Hypothalamus (tissue), 51 donors: ENCODE results near the gene KPNB1.

ENCODE experiments used
- DNase-seq, 51 donors: peaks; one replicate each; lab custom pipeline; 2025; lab: John Stamatoyannopoulos, UW

The KPNB1 gene

DNA sequence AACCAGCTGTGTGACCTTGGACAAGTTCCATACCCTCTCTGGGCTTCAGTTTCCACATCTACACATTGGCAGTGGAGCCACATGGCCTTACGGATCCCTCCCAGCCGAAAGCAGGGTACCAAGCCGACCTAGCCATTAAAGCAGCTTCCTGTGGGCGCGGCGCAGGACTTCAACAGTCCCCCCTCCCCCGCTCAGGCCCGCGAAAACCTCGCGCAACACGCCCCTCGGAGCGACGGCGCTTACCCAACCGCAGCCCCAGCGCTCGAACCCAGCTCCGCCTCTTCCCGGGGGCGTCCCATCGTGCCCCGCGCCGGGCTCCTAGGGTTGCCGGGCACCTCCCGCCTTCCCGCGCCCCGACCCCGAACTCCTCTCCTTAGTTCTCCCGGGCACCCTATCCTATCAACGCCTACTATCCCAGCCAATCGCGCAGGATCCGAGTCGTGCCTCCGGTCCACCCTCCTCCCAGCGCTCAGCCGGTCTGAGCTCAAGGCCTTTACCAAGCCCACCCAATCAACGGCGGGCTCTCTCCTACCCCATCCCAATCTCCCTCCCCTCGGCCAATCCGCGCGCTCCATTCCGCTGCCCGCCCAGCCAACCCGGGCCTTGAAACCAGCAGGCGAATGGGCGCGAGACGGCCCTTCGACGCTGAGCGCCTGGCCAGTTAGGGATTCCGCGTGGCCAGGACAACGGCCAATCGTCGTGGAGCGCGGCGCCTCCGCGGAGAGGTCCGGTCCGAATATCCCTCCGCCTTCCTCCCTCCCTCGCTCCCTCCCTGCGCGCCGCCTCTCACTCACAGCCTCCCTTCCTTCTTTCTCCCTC, at the start of gene KPNB1:
Gene KPNB1 (plus strand): TSS at position 767 of the 819 bp plus-strand sequence. CDS start 326 bp downstream, outside the sequence.
- DNase-seq = peak; percentile 80 to 100 (median 99)

DNA sequence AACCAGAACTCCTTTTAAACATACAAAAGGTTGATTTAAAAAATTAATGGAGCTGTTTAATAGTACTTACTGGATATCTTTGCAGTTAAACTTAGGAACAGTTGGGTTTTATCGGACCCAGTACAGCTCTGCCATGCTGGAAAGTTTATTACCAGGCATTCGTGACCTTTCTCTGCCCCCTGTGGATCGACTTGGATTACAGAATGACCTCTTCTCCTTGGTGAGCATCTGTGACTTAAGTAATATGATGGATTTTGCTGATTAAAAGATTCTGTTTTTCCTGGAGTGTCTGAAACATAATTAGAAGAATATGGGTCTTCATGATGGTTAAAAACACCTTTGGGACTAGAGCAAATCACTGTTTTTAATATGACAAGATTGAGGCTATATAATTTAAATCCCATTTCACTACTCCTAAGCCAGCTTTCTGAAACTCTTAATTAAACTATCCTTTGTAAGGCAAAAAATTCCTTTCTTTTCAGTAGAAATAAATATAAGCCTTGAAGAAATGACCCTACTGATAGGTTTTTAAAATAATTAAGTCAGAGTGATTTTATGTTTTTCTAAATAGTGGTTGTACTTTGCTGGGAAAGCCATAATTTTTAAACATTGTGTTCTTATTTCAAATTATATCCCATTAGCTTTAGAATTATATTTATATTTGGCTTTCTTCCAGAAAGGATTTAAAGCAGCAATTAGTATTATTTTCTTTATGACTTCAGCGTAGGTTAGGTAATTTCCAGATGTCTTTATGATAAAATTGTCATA, 45.7 kb upstream of the KPNB1 start:
- DNase-seq = no peak

DNA sequence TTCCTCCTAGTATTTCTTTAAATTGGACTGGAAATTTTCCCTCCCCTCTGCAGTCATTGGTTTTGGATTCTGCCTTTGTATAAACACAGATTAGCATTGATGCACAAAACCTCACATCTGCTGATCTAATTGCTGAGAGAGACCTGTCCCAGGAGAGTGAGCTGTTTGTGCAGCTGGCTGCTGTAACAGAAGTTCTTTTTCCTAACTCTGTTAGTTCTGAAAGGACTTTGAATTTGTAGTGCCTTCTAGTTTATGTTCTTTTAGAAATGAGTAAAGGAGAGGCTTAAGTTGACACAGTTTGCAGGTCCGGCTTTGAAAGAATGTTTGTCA, 45.2 kb upstream of the KPNB1 start:
- DNase-seq = no peak

DNA sequence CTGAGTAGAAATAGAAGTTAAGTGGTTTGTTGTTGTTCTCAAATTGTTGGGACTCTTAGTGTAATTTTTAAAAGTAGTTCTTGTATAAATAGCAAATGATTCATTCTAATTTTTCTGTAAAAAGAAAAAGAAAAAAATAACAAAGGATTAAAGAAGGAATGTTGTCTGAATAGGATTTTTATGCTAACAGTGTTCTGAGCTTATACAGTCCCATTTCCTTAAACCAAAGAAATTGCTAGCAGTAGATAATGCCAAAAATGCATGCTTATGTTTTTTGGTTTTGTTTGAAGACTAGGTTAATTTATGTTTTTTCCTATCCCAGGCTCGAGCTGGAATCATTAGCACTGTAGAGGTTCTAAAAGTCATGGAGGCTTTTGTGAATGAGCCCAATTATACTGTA, 44.7 kb upstream of the KPNB1 start:
- DNase-seq = no peak

DNA sequence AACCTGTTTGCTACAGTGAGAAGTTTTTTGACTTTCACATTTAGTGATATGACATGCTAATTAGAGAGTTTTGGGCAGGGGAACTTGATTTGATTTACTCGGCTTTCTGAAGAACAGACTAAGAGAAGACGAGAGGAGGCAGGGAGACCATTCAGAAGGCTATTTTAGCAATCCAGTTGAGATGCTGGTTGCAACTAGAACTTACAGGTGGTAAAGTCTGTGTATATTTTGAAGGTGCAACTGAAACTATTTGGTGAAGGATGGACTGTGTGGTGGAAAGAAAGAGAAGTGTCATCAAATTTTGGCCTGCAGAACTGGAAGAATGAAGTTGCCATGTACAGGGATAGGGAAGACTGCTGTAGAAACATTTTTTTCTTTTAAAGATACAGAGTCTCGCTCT, 42.2 kb upstream of the KPNB1 start:
- DNase-seq = no peak

DNA sequence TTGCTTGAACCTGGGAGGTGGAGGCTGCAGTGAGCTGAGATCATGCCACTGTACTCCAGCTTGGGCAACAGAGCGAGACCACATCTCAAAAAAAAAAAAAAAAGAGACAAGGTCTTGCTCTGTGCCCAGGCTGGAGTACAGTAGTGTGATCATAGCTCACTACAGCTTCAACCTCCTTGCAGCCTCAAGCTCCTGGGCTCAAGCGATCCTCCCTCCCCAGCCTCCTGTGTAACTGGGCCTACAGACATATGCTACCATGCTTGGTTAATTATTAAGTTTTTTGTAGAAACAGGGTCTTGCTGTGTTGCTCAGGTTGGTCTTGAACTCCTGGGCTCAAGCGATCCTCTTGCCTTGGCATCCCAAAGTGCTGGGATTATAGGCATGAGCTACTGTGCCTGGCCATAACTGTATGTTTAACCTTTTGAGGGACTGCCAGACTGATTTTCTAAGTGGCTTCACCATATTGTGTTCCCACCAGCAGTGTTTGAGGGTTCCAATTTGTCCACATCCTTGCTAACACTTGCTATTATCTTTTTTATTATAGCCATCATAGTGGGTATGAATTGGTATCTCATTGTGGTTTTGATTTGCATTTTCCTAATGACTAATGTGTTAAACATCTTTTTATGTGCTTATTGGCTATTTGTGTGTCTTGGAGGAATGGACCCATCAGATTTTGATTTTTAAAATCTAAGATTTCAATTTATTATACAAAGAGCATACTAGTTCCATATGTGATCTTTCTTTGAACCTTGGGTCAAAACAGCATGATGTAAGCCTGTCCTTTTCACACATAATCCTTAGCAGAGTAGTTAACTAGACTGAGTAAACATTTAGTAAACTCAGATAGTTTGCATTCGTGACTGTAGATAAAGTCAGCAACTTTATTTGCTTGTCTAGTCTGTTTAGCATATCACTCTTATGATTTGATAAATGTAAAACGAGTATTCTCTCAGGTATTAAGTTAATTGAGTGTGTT, 38.1 kb upstream of the KPNB1 start:
- DNase-seq = no peak

DNA sequence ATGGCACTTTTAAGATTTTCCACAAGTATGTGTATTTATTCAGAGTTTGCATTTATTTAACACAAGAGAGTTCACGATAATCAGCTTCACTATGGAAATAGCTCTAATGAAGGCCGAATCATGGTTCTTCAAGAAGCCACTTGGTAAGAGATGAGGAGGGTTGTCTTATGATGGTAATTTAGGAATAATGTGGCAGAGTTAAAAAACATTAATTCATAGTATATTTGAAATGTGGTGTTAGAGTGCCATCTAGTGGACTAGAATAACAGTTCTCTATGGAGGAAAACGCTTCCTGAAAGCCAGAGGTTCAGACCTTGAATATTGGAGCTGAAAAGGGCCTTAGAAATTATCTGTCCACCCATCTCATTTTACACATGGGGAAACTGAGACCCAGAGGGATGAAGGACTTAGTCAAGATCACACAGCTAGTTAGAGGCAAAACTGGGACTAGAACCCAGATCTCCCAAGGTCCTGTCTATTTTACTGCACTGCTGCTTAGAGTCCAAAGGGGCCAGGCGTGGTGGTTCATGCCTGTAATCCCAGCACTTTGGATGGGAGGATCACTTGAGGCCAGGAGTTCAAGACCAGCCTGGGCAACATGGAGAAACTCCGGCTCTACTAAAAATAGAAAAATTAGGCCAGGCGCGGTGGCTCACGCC, 33.8 kb upstream of the KPNB1 start:
- DNase-seq = peak in 1 of 51 donors; percentile 42

DNA sequence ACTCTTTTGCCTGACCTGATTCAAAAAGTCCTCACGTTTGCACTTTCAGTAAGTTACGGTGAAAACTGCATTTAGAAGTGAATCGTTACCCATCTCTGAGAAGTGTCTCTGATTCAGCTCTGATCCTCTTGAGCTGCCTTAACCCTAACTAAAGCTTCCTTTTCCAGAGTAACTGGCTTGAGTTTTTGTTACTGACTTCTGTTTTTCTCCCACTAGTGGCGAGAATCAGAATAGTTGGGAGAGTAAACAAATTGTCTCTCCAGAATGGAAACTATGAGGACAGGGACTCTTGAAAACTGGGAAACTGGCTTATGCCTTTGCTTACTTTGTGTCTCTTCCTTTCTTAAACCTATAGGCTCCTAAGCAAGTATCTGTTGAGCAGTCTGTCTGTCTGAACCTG, 31.3 kb upstream of the KPNB1 start:
- no peak for DNase-seq

DNA sequence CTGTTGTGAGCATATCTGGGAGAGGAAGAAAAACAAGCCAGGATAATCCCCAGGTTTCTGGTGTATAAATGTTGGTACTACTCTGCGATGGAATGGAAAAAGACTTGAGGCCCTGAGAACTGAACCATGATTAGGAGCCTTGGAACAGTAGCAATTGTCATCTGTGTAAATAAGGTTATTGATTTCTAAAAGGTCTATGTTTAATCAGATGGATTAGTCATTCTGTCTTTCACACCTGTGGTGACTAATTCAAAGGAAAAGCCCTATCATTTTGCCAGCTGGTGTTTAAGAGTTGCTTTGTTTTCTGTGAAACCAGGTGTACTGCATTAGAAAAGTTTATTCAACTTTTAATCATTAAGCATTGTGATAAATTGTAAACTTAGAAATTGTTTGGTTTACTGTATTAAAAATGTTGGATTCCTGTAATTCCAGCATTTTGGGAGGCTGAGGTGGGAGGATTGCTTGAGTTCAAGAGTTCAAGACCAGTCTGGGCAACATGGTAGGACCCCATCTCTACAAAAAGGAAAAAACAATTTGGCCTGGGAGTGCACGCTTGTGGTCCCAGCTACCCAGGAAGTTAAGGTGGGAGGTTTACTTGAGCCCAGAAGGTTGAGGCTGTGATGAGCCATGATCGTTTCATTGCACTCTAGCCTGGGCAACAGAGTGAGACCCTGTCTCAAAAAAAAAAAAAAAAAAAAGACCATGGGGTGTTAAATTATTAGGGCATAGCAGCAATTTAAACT, 29.0 kb upstream of the KPNB1 start:
- no peak for DNase-seq

DNA sequence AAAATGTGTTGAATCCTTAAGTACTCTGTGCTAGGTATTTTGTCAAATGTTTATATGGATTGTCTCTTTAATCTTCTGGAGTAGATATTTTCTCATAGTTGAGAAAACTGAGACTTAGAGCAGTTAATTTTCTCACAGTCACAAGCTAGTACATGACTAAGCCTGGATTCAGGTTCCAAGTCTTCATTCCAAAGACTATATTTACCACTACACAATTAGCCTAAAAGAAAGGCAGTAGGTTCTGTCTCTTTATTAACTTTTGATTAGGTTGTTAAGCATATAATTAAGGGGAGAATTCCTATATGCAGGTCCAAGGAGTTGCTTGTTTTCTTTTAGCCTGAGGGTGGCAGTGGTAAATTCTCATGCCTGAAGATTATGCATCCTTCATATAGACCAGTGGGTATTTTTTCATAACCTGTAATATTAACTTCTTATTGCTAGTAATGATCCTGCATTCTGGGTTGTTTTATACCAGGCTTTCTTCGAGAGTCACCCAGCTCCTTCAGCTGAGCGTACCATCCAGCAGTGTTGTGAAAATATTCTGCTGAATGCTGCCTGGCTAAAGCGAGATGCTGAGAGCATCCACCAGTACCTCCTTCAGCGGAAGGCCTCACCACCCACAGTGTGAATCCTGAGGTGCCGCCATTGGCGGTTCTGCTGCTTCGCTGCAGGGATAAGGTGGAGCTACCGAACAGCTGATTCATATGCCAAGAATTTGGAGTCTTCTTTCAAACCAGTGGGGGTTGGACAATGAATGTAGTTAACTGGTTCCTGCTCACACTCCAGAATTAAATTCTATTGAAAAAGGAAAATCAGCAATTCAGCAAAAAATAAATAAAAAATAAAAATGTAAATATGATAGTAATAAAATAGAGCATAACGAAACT, 28.2 kb upstream of the KPNB1 start:
- peak in 14 of 51 donors; percentile 1 to 42 (median 8) for DNase-seq

DNA sequence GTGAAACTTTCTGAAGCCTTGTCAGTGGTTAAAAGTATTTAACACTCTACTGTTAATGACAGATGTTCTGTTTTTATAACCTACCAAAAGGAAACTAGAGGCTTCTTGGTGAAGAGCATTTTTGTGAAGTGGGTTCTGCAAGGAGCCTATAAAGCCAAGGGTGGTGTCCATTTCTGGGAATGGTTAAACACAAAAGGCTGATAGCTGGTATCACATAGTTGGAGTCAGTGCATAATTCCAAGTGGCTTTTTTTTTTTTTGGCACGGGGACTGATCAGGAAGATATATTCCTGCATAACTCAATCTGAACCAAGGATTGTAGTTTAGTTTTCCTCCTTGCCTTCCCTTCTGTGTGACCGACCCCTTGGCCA, 27.6 kb upstream of the KPNB1 start:
- no peak for DNase-seq

DNA sequence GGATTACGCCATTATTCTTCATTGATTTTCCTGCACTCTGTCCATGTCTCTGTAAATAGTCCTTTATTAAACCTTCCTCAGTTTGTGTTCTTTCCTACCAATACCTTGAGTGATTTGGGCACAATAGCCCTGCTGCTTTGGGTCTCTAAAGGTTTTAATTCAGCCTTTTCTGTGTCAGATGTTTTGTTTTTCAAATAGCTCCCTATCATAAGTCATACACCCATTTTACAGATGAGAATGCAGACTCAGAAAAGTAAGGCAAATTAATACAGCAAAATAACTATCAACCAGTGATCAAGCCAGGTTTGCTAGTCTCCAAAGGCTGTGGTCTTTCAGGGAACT, 25.0 kb upstream of the KPNB1 start:
- DNase-seq = no peak

DNA sequence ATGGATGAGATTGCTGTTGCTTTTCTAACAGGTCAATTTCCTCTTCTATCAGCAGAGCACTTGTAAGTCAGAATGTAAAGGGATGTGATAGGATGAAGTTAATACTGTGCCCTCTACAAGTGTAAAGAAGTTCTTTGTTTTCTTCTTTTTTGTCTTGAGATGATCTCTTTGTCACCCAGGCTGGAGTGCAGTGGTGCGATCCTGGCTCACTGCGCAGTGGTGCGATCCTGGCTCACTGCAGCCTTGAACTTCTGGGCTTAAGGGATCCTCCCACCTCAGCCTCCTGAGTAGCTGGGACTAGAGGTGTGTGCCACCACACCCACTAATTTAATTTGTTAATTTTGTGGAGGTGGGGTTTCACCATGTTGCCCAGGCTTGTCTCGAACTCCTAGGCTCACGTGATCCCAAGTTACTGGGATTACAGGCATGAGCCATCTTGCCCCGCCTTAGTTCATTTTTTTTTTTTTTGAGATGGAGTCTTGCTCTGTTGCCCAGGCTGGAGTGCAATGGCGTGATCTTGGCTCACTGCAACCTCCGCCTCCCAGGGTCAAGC, 21.6 kb upstream of the KPNB1 start:
- DNase-seq = no peak

DNA sequence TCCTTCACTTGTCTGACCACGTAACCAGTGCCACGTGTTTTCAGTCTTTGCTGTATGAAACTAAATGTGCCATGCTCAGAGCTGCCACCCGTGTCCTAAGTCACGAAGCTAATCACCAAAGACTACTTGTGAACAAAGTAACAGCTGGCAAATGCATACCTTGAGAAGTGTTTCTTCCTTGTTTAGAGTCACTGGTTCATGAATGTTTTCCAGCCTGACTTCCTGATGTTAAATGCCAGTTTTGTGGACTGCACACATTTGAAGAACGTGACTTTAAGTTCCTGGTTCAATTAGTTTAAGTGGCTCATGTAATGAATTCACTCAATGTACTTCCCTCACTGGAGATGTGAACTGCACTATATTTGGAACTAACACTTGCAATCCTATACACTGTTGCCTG, 19.9 kb upstream of the KPNB1 start:
- no peak for DNase-seq

DNA sequence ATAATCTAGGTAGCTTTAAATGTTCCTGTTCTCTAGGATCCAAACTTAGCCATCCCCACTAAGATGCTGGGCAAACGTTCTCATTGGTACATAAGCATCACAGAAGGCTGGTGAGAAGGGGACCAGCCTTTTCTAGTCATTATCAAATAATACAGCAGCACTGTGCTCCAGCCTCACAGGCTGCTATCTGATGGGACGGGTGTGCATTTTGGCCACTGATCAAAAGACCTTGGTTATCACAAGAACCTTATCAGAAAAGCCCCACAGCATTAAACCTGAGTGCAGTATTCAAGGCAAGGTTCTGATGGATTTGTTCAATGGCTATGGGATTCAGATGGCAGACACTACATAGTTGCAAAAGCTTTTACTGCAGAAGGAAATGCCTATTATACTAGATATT, 19.1 kb upstream of the KPNB1 start:
- no peak for DNase-seq

DNA sequence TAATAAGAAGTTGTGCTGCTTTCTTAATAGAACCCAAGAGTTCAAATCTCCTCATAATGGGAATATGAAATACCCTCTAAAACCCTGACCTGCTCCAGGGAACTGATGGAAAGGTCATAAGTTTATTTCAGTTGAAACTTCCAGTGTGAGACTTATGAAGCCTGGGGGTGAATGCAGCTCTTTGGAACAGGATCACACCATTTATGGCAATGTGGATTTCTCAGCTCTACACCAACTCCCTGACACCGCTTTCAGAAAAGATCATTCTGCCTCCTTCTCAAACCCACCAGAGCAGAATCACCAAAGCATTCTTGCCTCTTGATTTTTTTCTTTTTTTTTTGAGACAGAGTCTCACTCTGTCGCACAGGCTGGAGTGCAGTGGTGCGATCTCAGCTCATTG, 16.7 kb upstream of the KPNB1 start:
- no peak for DNase-seq

DNA sequence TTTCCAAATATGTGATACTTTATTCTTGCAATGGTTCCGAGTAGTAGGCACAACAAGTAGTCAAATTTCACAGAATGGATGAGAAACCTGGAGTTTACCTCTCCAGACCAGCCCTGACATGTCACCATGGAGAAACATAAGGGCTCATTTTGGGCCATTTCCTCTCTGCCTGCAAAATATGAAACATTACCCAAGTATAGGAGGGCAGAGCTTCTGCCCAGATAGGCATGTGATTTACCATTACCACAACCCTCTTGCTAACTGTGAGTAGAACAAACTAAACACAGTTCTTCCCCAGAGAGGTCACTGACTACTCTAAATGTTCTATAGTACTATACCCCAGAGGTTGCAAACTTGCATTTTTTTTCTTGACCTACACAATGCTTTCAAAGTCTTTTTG, 15.7 kb upstream of the KPNB1 start:
- no peak for DNase-seq

DNA sequence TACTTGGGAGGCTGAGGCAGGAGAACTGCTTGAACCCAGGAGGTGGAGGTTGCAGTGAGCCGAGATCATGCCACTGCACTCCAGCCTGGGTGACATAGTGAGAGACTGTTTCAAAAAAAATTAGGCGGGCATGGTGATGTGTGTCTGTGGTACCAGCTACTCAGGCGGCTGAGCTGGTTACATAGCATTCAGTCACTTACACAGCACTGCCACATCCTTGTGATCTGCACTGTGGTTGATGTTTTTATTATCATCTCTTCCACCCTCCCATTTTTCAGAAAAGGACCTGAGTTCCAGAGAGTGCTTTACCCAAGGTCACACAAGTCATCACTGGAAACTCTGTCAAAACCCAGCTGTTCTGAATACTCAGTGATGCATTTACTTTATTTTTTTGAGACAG, 14.8 kb upstream of the KPNB1 start:
- DNase-seq = no peak

DNA sequence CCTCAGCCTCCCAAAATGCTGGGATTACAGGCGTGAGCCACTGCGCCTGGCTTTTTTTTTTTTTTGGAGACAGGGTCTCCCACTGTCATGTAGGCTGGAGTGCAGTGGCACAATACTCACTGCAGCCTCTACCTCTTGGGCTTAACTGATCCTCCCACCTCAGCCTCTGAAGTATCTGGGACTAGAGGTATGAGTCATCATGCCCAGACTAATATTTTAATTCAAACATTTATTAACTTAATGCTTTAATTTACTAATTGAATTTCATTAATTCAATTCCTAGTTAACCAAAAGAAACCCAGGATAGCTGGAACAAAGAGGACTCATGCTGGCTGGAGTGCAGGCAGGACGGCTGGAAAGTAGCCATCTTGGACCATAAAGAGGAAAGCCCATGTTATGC, 14.0 kb upstream of the KPNB1 start:
- no peak for DNase-seq
